Liver (tissue), 9 donors: ENCODE results near the gene RAE1. TPM values are rescaled to one million over a fixed set of nuclear protein-coding genes. Genes with fewer than 3 reads are reported as not detected.

Source experiments
- DNase-seq: peaks from one replicate; pipeline ENCODE4 v3.0.0-alpha.2; 2017; ENCODE audit warnings: low spot score
- H3K27ac ChIP-seq, 2 donors: one replicate each; pipeline ENCODE4 v1.7.0; 2013; ENCODE audit warnings: inconsistent platforms in 2 of 2, low read length in 2 of 2, control low read depth in 1 of 2, low read depth in 1 of 2, mild to moderate bottlenecking in 1 of 2
- H3K27me3 ChIP-seq, 4 donors: one replicate each; pipeline versions ENCODE4 v1.6.1 to v1.7.0; 2013; ENCODE audit warnings: low read length in 3 of 4, inconsistent platforms in 1 of 4, mild to moderate bottlenecking in 1 of 4, moderate library complexity in 1 of 4; ENCODE audit not compliant: control insufficient read depth in 4 of 4, insufficient read depth in 4 of 4
- H3K36me3 ChIP-seq, 4 donors: one replicate each; pipeline versions ENCODE4 v1.6.1 to v1.7.0; 2013; ENCODE audit warnings: low read length in 3 of 4, mild to moderate bottlenecking in 3 of 4, low read depth in 1 of 4, moderate library complexity in 1 of 4; ENCODE audit not compliant: control insufficient read depth in 4 of 4, insufficient read depth in 3 of 4
- H3K4me1 ChIP-seq, 4 donors: one replicate each; pipeline versions ENCODE4 v1.6.1 to v1.7.0; 2013; ENCODE audit warnings: low read length in 3 of 4, mild to moderate bottlenecking in 3 of 4, moderate library complexity in 1 of 4; ENCODE audit not compliant: control insufficient read depth in 4 of 4, insufficient read depth in 4 of 4
- H3K4me3 ChIP-seq, 3 donors: one replicate each; pipeline versions ENCODE4 v1.6.1 to v1.7.0; 2013; ENCODE audit warnings: low read length in 3 of 3, control low read depth in 1 of 3, low read depth in 1 of 3, mild to moderate bottlenecking in 1 of 3
- H3K9ac ChIP-seq, 2 donors: one replicate each; pipeline ENCODE4 v1.7.0; 2013; ENCODE audit warnings: low read length in 2 of 2, mild to moderate bottlenecking in 2 of 2, moderate library complexity in 2 of 2, control low read depth in 1 of 2, low read depth in 1 of 2
- H3K9me3 ChIP-seq, 4 donors: one replicate each; pipeline versions ENCODE4 v1.6.1 to v1.7.0; 2013; ENCODE audit warnings: low read length in 3 of 4; ENCODE audit not compliant: control insufficient read depth in 4 of 4
- CTCF ChIP-seq: fragments of 150-350 bp; IDR thresholded peaks from 2 replicates; pipeline ENCODE4 v1.5.1; 2017; ENCODE audit warnings: improper control_type of control experiment, low read depth, low read length; ENCODE audit not compliant: missing input control
- FOXA1 ChIP-seq: IDR thresholded peaks from 2 replicates; pipeline ENCODE4 v1.6.1; 2016; ENCODE audit warnings: antibody characterized with exemption
- FOXA2 ChIP-seq: IDR thresholded peaks from 2 replicates; pipeline ENCODE4 v1.6.1; 2016; ENCODE audit warnings: antibody characterized with exemption
- GABPA ChIP-seq, 2 donors: IDR thresholded peaks in 1 of 2; conservative IDR thresholded peaks in 1 of 2; 2 replicates each; pipeline ENCODE4 v1.6.1; 2016; ENCODE audit warnings: antibody characterized with exemption in 2 of 2, mild to moderate bottlenecking in 1 of 2, moderate library complexity in 1 of 2
- HNF4A ChIP-seq, 2 donors: conservative IDR thresholded peaks; 2 replicates each; pipeline ENCODE4 v1.6.1; 2016; ENCODE audit warnings: antibody characterized with exemption in 2 of 2, mild to moderate bottlenecking in 2 of 2
- HNF4G ChIP-seq: IDR thresholded peaks from 2 replicates; pipeline ENCODE4 v1.6.1; 2016; ENCODE audit warnings: antibody characterized with exemption
- JUND ChIP-seq, 2 donors: IDR thresholded peaks; 2 replicates each; pipeline ENCODE4 v1.6.1; 2016; ENCODE audit warnings: antibody characterized with exemption in 2 of 2
- RAD21 ChIP-seq, 2 donors: IDR thresholded peaks; 2 replicates each; pipeline ENCODE4 v1.6.1; 2016; ENCODE audit warnings: antibody characterized with exemption in 2 of 2, mild to moderate bottlenecking in 2 of 2
- RXRA ChIP-seq, 2 donors: IDR thresholded peaks; 2 replicates each; pipeline ENCODE4 v1.6.1; 2017 to 2018; ENCODE audit warnings: antibody characterized with exemption in 2 of 2, mild to moderate bottlenecking in 1 of 2
- SP1 ChIP-seq: IDR thresholded peaks from 2 replicates; pipeline ENCODE4 v1.6.1; 2018; ENCODE audit warnings: antibody characterized with exemption, mild to moderate bottlenecking
- YY1 ChIP-seq: IDR thresholded peaks from 2 replicates; pipeline ENCODE4 v1.6.1; 2016; ENCODE audit warnings: antibody characterized with exemption, mild to moderate bottlenecking
- ZBTB33 ChIP-seq: IDR thresholded peaks from 2 replicates; pipeline ENCODE4 v1.6.1; 2016; ENCODE audit warnings: antibody characterized with exemption
- WGBS: extraction: QIAGEN DNeasy Blood & Tissue Kit; methylation state at CpG from one replicate; pipeline ENCODE4 v1.1.7; 2013; 5-methylcytosine and 5-hydroxymethylcytosine counted together
- polyA plus RNA-seq, 2 donors: library from polyadenylated mRNA; stranded (reverse) in 1 of 2; unstranded in 1 of 2; fragments of 200-250 nt in 1 of 2; fragments of >200 nt in 1 of 2; fragmentation: Nextera tagmentation in 1 of 2; extraction: Ambion mirVana in 1 of 2; gene quantifications; one replicate each; pipeline versions ENCODE4 v1.2.1 to v1.2.3, GENCODE V29; 2013 to 2015
- total RNA-seq, 2 donors: library from RNA; depleted of rRNA; stranded (reverse); fragments of >200 nt; gene quantifications; one replicate each; pipeline ENCODE4 v1.2.3, GENCODE V29; 2014
- TF ChIP-seq, protein P1 (sequence below): IDR thresholded peaks from 2 replicates; pipeline ENCODE4 v1.6.1; 2016; ENCODE audit warnings: antibody characterized with exemption
- TF ChIP-seq, protein P2 (sequence below): IDR thresholded peaks from 2 replicates; pipeline ENCODE4 v1.6.1; 2016; ENCODE audit warnings: antibody characterized with exemption, mild to moderate bottlenecking
- donor health status: healthy.
- donor health status: healthy.
- donor health status: healthy.
- donor health status: healthy.
- donor health status: healthy.

Gene RAE1
- total and polyA plus RNA-seq, 4 donors: 10.0 to 15.5 (median 13.5) TPM

DNA sequence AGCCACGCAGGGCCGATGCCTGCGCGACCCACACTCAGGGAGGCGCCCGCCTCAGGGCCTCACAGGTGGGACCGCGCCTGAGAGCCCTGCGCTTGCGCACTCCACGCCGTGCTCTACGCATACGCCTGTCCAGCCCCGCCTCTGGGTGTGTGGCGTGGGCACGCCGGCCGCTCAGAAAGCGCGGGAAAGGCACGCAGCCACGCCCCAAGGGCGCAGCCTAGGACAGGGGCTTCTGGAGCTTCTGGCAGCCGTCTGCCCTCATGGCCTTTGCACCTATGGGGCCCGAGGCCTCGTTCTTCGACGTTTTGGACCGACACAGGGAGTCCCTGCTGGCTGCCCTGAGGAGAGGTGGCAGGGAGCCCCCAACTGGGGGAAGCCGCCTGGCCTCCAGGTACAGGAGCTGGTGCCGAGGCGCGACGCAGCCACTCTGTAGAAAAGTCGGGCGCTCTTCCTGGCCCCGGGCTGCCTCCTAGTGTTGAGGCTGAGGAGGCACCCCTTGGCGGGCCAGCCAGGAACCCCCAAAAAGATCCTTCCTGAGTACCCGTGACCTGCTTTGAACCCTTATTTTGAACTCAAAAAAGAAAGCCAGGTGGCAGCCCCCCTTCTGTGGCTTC is 21.3 kb upstream of the RAE1 start, which contains the start of gene SPO11:
Gene SPO11 (plus strand): TSS at position 196 of the 614 bp plus-strand sequence. CDS start 65 bp downstream, at position 261.
- Histone ChIP-seq H3K4me3 (no peak within 1 kb of the TSS), H3K9ac (no peak within 1 kb of the TSS), H3K27ac (no peak within 1 kb of the TSS), H3K36me3 (no peaks in the 10 kb centered on the region), H3K4me1 (no peaks in the 10 kb centered on the region), H3K9me3 (no peaks in the 10 kb centered on the region), H3K27me3 (peaks cover 3 to 9% (median 6%) of the 10 kb centered on the region in 4 donors)
- 60% methylated on average over 40 of the region's 40 CpGs for WGBS
- no peak for DNase-seq
- TF ChIP-seq SP1: no peak
- no peak for TF ChIP-seq JUND (IDR thresholded peaks at IDR 0.05)
- no peak for TF ChIP-seq GABPA (IDR thresholded peaks at IDR 0.05 in 1 of 2, conservative IDR thresholded peaks at IDR 0.05 in 1 of 2)
- TF ChIP-seq RAD21 (IDR thresholded peaks at IDR 0.05): no peak
- TF ChIP-seq RXRA (IDR thresholded peaks at IDR 0.05): no peak
- TF ChIP-seq, protein P1, sequence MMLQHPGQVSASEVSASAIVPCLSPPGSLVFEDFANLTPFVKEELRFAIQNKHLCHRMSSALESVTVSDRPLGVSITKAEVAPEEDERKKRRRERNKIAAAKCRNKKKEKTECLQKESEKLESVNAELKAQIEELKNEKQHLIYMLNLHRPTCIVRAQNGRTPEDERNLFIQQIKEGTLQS: no peak
- TF ChIP-seq CTCF: no peak
- TF ChIP-seq FOXA2: no peak
- TF ChIP-seq YY1: no peak
- TF ChIP-seq FOXA1: no peak
- TF ChIP-seq HNF4G: no peak
- no peak for TF ChIP-seq ZBTB33
- TF ChIP-seq, protein P2, sequence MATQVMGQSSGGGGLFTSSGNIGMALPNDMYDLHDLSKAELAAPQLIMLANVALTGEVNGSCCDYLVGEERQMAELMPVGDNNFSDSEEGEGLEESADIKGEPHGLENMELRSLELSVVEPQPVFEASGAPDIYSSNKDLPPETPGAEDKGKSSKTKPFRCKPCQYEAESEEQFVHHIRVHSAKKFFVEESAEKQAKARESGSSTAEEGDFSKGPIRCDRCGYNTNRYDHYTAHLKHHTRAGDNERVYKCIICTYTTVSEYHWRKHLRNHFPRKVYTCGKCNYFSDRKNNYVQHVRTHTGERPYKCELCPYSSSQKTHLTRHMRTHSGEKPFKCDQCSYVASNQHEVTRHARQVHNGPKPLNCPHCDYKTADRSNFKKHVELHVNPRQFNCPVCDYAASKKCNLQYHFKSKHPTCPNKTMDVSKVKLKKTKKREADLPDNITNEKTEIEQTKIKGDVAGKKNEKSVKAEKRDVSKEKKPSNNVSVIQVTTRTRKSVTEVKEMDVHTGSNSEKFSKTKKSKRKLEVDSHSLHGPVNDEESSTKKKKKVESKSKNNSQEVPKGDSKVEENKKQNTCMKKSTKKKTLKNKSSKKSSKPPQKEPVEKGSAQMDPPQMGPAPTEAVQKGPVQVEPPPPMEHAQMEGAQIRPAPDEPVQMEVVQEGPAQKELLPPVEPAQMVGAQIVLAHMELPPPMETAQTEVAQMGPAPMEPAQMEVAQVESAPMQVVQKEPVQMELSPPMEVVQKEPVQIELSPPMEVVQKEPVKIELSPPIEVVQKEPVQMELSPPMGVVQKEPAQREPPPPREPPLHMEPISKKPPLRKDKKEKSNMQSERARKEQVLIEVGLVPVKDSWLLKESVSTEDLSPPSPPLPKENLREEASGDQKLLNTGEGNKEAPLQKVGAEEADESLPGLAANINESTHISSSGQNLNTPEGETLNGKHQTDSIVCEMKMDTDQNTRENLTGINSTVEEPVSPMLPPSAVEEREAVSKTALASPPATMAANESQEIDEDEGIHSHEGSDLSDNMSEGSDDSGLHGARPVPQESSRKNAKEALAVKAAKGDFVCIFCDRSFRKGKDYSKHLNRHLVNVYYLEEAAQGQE: no peak

- 57% methylated on average over 8 of the region's 8 CpGs for WGBS
- peaks cover 3 to 9% (median 6%) of the 10 kb centered on the region in 4 donors for H3K27me3 ChIP-seq
- no peak overlapping the region for H3K9ac ChIP-seq
- H3K9me3 ChIP-seq: no peaks in the 10 kb centered on the region
- no peak overlapping the region for H3K27ac ChIP-seq
- no peak overlapping the region for H3K4me3 ChIP-seq
- no peaks in the 10 kb centered on the region for H3K4me1 ChIP-seq
- TF ChIP-seq RXRA (IDR thresholded peaks at IDR 0.05): no peak
- no peak for TF ChIP-seq HNF4A (conservative IDR thresholded peaks at IDR 0.05)
- no peak for TF ChIP-seq FOXA2
- TF ChIP-seq RAD21 (IDR thresholded peaks at IDR 0.05): no peak
- TF ChIP-seq, protein P1: no peak
- TF ChIP-seq YY1: no peak
- DNase-seq: no peak
- no peaks in the 10 kb centered on the region for H3K36me3 ChIP-seq
Observed at GRCh38 chr20:57330998-57331397, 20.1 kb upstream of the RAE1 start.
